ENCODE results near the gene FILIP1L. TPM values are rescaled to one million over a fixed set of nuclear protein-coding genes. Genes with fewer than 3 reads are reported as not detected.

The FILIP1L gene
- total RNA-seq, 1 donor from 2014 or later, result 4.5 TPM

- no peaks in the 10 kb centered on the region for H3K27me3 Mint-ChIP-seq (ENCODE audit: low read depth)
- DNase-seq (ENCODE audit: low spot score), result no peak
- no peak overlapping the region for H3K27ac Mint-ChIP-seq
- intact Hi-C loops (cut with micrococcal nuclease), result no loop called here
- no peaks in the 10 kb centered on the region for H3K9me3 Mint-ChIP-seq
- peaks cover 8% of the 10 kb centered on the region for H3K4me1 Mint-ChIP-seq (ENCODE audit: low read depth)
- H3K4me3 Mint-ChIP-seq (ENCODE audit: low read depth), result no peak overlapping the region
- H3K36me3 Mint-ChIP-seq (ENCODE audit: low read depth), result peaks cover 4% of the 10 kb centered on the region
These were observed 203.5 kb downstream of the FILIP1L start for GRCh38 chr3:99910752-99911290.

- H3K27me3 Mint-ChIP-seq (ENCODE audit: low read depth), result no peaks in the 10 kb centered on the region
- no peak overlapping the region for H3K27ac Mint-ChIP-seq
- no peak for DNase-seq (ENCODE audit: low spot score)
- no peaks in the 10 kb centered on the region for H3K9me3 Mint-ChIP-seq
- H3K4me1 Mint-ChIP-seq (ENCODE audit: low read depth), result peaks cover 11% of the 10 kb centered on the region
- peaks cover 4% of the 10 kb centered on the region for H3K36me3 Mint-ChIP-seq (ENCODE audit: low read depth)
- H3K4me3 Mint-ChIP-seq (ENCODE audit: low read depth), result no peak overlapping the region
- intact Hi-C loops (cut with micrococcal nuclease), result no loop called here
These were observed 204.4 kb downstream of the FILIP1L start for GRCh38 chr3:99909714-99910495.

GRCh38 chr3:99907959-99908544, 206.2 kb downstream of the FILIP1L start:
- Mint-ChIP-seq H3K27ac (no peak overlapping the region), H3K9me3 (no peaks in the 10 kb centered on the region), H3K27me3 (ENCODE audit: low read depth) (no peaks in the 10 kb centered on the region), H3K36me3 (ENCODE audit: low read depth) (peaks cover 9% of the 10 kb centered on the region), H3K4me3 (ENCODE audit: low read depth) (no peak overlapping the region), H3K4me1 (ENCODE audit: low read depth) (peaks cover 22% of the 10 kb centered on the region)
- DNase-seq (ENCODE audit: low spot score), result no peak
- intact Hi-C loops (cut with micrococcal nuclease), result no loop called here

- no peak overlapping the region for H3K27ac Mint-ChIP-seq
- peaks cover 34% of the 10 kb centered on the region for H3K4me1 Mint-ChIP-seq (ENCODE audit: low read depth)
These were observed 210.4 kb downstream of the FILIP1L start for GRCh38 chr3:99903869-99904268.

GRCh38 chr3:99902091-99902490, 212.2 kb downstream of the FILIP1L start:
- DNase-seq (ENCODE audit: low spot score), result no peak
- Mint-ChIP-seq H3K9me3 (no peaks in the 10 kb centered on the region), H3K27ac (no peak overlapping the region), H3K36me3 (ENCODE audit: low read depth) (peaks cover 5% of the 10 kb centered on the region), H3K27me3 (ENCODE audit: low read depth) (no peaks in the 10 kb centered on the region), H3K4me3 (ENCODE audit: low read depth) (no peak overlapping the region), H3K4me1 (ENCODE audit: low read depth) (peaks cover 32% of the 10 kb centered on the region)
- intact Hi-C loops (cut with micrococcal nuclease), result no loop called here

More at GRCh38 chr3:99903869-99904268, 210.4 kb downstream of the FILIP1L start:
- DNase-seq (ENCODE audit: low spot score), result no peak
- Mint-ChIP-seq H3K36me3 (ENCODE audit: low read depth) (peaks cover 9% of the 10 kb centered on the region), H3K27me3 (ENCODE audit: low read depth) (no peaks in the 10 kb centered on the region), H3K4me3 (ENCODE audit: low read depth) (no peak overlapping the region), H3K9me3 (no peaks in the 10 kb centered on the region)
- intact Hi-C loops (cut with micrococcal nuclease), result no loop called here

DNA sequence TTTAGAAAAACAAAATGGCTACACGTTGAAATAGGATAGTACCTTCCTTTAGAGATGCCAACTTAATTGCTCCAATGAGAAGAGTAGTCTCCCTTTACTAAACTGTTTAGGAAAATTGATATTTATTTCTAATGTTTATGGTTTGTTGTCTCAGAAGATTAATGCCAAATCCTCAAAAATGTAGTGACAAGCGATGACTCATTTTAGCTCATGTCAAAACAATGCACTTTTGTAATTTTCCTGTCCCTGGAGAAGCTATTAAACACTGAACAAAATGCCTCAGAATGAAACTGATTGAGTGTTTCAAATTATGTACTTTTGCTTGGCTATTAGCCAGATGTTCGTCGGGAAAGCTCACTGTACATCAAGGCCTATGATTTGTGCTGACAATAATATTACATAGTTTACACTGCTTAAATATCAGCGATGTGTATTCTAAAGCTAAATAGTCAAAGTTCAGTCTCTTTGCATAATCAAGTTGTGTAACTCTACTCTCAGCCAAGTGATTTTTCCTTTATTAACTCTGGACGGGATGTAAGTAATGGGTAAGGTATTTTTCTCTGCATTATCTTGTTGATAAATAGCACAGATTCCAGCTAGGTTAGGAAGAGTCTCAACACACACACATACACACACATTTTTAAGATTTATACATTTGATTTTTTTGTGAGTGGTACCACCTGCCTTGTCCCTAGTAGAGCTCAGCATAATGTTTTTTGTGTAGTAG, 212.9 kb downstream of the FILIP1L start:
- H3K4me1 Mint-ChIP-seq (ENCODE audit: low read depth), result peaks cover 32% of the 10 kb centered on the region
- H3K27ac Mint-ChIP-seq, result no peak overlapping the region
- no peak overlapping the region for H3K4me3 Mint-ChIP-seq (ENCODE audit: low read depth)
- intact Hi-C loops (cut with micrococcal nuclease), result no loop called here
- H3K27me3 Mint-ChIP-seq (ENCODE audit: low read depth), result no peaks in the 10 kb centered on the region
- no peak for DNase-seq (ENCODE audit: low spot score)
- no peaks in the 10 kb centered on the region for H3K9me3 Mint-ChIP-seq
- H3K36me3 Mint-ChIP-seq (ENCODE audit: low read depth), result peaks cover 5% of the 10 kb centered on the region

DNA sequence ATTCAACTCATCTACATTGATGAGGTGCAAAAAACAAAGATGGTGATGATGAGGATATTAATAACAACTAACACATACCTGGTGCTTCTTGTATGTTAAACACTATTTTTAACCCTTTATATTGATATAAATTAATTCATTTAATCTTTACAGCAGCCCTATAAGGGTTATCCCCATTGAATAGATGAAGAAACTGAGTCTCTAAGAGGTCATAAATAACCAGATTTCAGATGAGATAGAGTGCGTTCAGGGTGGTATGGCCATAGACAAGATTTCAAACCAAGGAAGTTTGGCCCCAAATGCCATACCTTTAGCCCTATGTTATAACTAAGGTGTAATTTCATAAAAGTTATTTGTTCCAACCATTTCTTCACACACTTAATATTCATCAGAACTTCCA, 214.1 kb downstream of the FILIP1L start:
- no peaks in the 10 kb centered on the region for H3K27me3 Mint-ChIP-seq (ENCODE audit: low read depth)
- H3K4me1 Mint-ChIP-seq (ENCODE audit: low read depth), result peaks cover 42% of the 10 kb centered on the region
- H3K27ac Mint-ChIP-seq, result no peak overlapping the region
- H3K36me3 Mint-ChIP-seq (ENCODE audit: low read depth), result peaks cover 14% of the 10 kb centered on the region
- DNase-seq (ENCODE audit: low spot score), result no peak
- H3K9me3 Mint-ChIP-seq, result no peaks in the 10 kb centered on the region
- intact Hi-C loops (cut with micrococcal nuclease), result no loop called here
- no peak overlapping the region for H3K4me3 Mint-ChIP-seq (ENCODE audit: low read depth)

- Mint-ChIP-seq H3K4me1 (ENCODE audit: low read depth) (peaks cover 37% of the 10 kb centered on the region), H3K27ac (no peak overlapping the region), H3K36me3 (ENCODE audit: low read depth) (peaks cover 14% of the 10 kb centered on the region), H3K9me3 (no peaks in the 10 kb centered on the region), H3K27me3 (ENCODE audit: low read depth) (no peaks in the 10 kb centered on the region), H3K4me3 (ENCODE audit: low read depth) (no peak overlapping the region)
- no peak for DNase-seq (ENCODE audit: low spot score)
- intact Hi-C loops (cut with micrococcal nuclease), result no loop called here
These were observed 214.7 kb downstream of the FILIP1L start for GRCh38 chr3:99899603-99900002.

DNA sequence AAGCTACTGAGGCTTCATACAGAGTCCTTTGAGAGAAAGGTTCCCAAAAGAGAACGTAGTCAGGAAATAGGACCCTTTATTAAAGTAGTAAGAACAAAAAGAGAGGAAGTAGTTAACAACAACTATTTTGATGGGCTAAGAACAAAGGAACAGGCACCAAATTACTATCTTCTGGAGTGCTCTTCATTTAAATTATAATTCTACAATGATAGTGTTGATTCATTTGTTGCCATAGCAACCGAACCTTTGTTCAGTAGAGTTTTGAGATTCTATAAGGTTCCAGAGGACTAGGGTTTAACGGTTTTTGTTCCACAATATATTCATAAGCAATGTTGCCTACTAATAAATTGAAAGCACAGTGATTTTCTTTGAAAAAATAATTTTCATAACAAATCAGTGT, 217.8 kb downstream of the FILIP1L start:
- DNase-seq (ENCODE audit: low spot score), result no peak
- intact Hi-C loops (cut with micrococcal nuclease), result no loop called here
- Mint-ChIP-seq H3K4me3 (ENCODE audit: low read depth) (no peak overlapping the region), H3K36me3 (ENCODE audit: low read depth) (peaks cover 13% of the 10 kb centered on the region), H3K27me3 (ENCODE audit: low read depth) (no peaks in the 10 kb centered on the region), H3K4me1 (ENCODE audit: low read depth) (peaks cover 24% of the 10 kb centered on the region), H3K9me3 (no peaks in the 10 kb centered on the region), H3K27ac (no peak overlapping the region)

GRCh38 chr3:99895703-99896441, 218.4 kb downstream of the FILIP1L start:
- intact Hi-C loops (cut with micrococcal nuclease), result no loop called here
- Mint-ChIP-seq H3K9me3 (no peaks in the 10 kb centered on the region), H3K36me3 (ENCODE audit: low read depth) (peaks cover 13% of the 10 kb centered on the region), H3K4me1 (ENCODE audit: low read depth) (peaks cover 19% of the 10 kb centered on the region), H3K4me3 (ENCODE audit: low read depth) (no peak overlapping the region), H3K27me3 (ENCODE audit: low read depth) (no peaks in the 10 kb centered on the region), H3K27ac (no peak overlapping the region)
- no peak for DNase-seq (ENCODE audit: low spot score)

DNA sequence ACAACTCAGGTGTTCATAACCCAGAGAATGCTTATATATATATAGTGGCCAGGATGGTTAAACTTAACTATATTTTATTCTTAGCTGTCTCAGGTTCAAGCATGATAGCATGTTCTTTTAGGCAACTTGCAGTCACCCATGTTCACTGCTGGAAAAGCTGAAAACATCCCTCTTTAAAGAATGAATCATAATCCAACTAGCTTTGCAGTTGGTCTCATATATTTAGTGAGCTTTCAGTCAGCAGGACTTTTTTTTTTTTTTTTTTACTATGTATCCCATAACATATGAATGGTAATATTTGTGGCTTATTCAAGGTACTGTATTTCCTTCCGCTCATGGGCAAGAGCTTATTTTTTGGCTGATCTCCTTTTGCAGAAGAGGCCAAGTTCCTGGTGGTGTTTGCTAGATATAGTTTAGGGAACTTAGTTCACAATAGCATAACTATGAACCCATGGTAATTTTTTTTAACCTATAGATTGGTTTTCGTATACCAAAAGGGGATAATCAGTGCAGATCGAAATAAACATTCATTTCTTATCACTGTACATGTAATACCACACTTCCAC, 219.1 kb downstream of the FILIP1L start:
- intact Hi-C loops (cut with micrococcal nuclease), result no loop called here
- no peak for DNase-seq (ENCODE audit: low spot score)
- Mint-ChIP-seq H3K27ac (no peak overlapping the region), H3K4me3 (ENCODE audit: low read depth) (no peak overlapping the region), H3K4me1 (ENCODE audit: low read depth) (peaks cover 19% of the 10 kb centered on the region), H3K9me3 (no peaks in the 10 kb centered on the region), H3K36me3 (ENCODE audit: low read depth) (peaks cover 13% of the 10 kb centered on the region), H3K27me3 (ENCODE audit: low read depth) (no peaks in the 10 kb centered on the region)

DNA sequence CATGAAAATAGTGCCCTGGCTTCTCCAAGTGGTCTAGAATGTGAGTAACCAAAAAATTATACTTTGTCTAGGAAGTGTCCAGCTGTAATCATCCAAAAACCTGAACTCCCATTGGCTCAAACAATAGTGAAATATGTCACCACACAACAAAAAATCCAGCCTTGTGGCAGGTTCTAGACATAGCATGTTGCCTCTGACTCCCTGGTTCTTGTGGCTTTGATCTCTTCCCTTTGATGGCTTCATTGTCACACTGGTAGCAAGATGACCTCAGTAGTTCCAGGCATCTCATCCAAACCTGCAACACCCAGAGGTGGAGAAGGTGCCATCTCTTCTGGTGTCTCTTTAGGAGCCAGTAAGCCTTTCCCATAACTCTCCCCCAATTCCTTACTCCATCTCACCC, 222.0 kb downstream of the FILIP1L start:
- H3K27ac Mint-ChIP-seq, result no peak overlapping the region
- intact Hi-C loops (cut with micrococcal nuclease), result no loop called here
- H3K4me1 Mint-ChIP-seq (ENCODE audit: low read depth), result peaks cover 21% of the 10 kb centered on the region
- no peak overlapping the region for H3K4me3 Mint-ChIP-seq (ENCODE audit: low read depth)
- H3K9me3 Mint-ChIP-seq, result no peaks in the 10 kb centered on the region
- H3K27me3 Mint-ChIP-seq (ENCODE audit: low read depth), result no peaks in the 10 kb centered on the region
- H3K36me3 Mint-ChIP-seq (ENCODE audit: low read depth), result peaks cover 19% of the 10 kb centered on the region
- DNase-seq (ENCODE audit: low spot score), result no peak
